ENCODE data around the gene RBMS1. TPM values are rescaled to one million over a fixed set of nuclear protein-coding genes. Genes with fewer than 3 reads are reported as not detected.

The RBMS1 gene
- total and polyA plus RNA-seq, 5 donors, result 41.7 to 73.5 (median 62.7) TPM

DNA sequence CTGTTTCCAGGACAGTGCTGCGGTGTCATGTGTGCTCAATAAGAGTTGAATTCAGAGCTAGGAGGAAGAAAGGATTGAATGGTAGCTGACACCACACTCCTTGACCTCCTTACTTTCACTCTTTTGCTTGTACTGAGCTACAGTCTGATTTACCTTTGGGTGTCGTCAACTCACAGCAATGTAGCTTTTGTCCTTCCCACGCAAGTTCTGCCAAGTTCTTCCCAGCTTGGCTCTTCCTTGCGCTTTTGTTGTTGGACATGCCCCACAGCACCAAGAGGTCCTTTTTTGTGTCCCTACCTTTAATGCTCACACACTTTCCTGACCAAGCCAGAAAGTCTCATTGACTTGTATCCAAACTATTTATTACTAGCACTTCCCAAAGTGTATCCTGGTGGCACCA is 255.2 kb downstream of the RBMS1 start:
- intact Hi-C loops (cut with DNase I), result no loop called here
- Histone ChIP-seq H3K27me3 (ENCODE audit: control insufficient read depth, insufficient read depth) (no peaks in the 10 kb centered on the region), H3K27ac (ENCODE audit: low read length) (no peak overlapping the region), H3K4me3 (ENCODE audit: low read length) (no peak overlapping the region), H3K4me1 (ENCODE audit: control insufficient read depth, insufficient read depth, low read length) (peaks cover 5% of the 10 kb centered on the region), H3K9me3 (ENCODE audit: control insufficient read depth, low read length) (no peaks in the 10 kb centered on the region)
- 82% methylated on average over 4 of the region's 4 CpGs for WGBS
- ATAC-seq (no peak), DNase-seq (no peak)

DNA sequence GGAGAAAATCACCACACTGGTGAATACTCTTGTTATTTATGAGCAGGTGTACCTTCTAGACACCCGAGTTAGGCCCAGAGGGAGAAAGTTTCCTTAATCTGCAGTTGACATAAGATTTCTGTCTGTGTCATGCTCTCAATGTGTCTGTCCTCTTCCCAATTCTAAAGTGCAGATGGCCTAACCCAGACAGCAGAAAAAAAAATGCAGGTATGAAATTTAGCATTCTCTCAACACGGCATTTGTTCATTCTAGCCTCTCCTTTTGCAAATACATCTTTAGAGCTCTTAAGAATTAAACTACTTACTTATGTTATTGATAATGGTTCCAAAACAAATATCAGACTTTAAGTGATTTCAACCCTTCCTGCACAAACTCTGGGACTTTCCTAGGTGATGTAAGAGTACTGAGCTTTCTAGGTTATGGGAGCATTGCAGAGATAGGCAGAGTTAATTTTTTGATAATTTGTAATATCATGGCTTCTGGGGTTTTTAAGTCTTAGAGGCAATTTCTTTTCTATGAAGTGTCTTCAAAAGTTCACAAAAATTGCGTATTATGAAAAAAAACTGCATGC is 260.6 kb downstream of the RBMS1 start:
- WGBS, result 90% methylated on average over 3 of the region's 3 CpGs
- intact Hi-C loops (cut with DNase I), result no loop called here
- Histone ChIP-seq H3K27me3 (ENCODE audit: control insufficient read depth, insufficient read depth) (no peaks in the 10 kb centered on the region), H3K9me3 (ENCODE audit: control insufficient read depth, low read length) (no peaks in the 10 kb centered on the region), H3K4me1 (ENCODE audit: control insufficient read depth, insufficient read depth, low read length) (no peaks in the 10 kb centered on the region), H3K27ac (ENCODE audit: low read length) (no peak overlapping the region), H3K4me3 (ENCODE audit: low read length) (no peak overlapping the region)
- no peak for ATAC-seq
- no peak for DNase-seq

GRCh38 chr2:160229591-160229990 is 264.0 kb downstream of the RBMS1 start:
- no peak overlapping the region for H3K27ac ChIP-seq (ENCODE audit: low read length)
- H3K9me3 ChIP-seq (ENCODE audit: control insufficient read depth, low read length), result no peaks in the 10 kb centered on the region
- intact Hi-C loops (cut with DNase I), result no loop called here
- 89% methylated on average over 1 of the region's 1 CpG for WGBS
- no peak for DNase-seq
- no peak overlapping the region for H3K4me3 ChIP-seq (ENCODE audit: low read length)
- H3K4me1 ChIP-seq (ENCODE audit: control insufficient read depth, insufficient read depth, low read length), result peaks cover 3% of the 10 kb centered on the region
- peak in 1 of 2 donors; percentile 70 for ATAC-seq
- no peaks in the 10 kb centered on the region for H3K27me3 ChIP-seq (ENCODE audit: control insufficient read depth, insufficient read depth)

DNA sequence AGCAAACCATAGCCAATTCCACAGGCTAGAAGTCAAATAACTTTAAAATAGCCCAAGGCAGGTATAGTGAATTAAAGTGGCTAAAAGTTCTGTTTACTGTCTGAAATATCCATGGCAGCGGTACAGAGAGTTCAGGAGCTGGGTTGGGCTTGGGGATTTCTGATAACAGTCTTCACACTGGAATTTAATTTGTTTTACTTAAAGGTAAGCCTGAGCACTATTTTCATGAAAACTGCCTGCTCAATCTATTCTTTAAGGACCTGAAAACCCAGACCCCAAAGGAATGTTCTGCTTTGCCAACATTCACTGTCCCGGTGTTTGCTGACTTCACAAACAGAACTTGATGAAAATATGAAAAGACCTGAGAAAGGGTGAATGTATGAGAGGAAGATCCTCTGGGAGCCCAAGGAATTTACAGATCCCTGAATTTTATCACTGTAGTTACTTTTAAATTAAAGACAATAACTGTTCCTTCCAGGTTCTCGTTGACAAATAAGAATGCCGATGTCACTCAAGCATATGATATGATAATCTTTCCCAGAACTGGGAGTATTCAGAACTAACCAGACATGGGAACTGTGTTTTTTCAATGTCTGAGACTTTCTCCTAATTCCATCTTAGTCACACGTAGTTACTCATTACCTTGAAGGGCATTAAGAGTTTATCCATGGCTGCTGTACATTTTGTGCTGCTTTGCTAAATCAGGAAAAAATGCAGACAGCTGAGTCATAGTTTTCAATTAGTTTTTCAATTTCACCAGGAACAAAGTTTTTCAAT is 265.3 kb downstream of the RBMS1 start:
- ATAC-seq (no peak), DNase-seq (no peak)
- intact Hi-C loops (cut with DNase I), result no loop called here
- no peaks in the 10 kb centered on the region for H3K27me3 ChIP-seq (ENCODE audit: control insufficient read depth, insufficient read depth)
- H3K4me3 ChIP-seq (ENCODE audit: low read length), result no peak overlapping the region
- 53% methylated on average over 5 of the region's 5 CpGs for WGBS
- H3K4me1 ChIP-seq (ENCODE audit: control insufficient read depth, insufficient read depth, low read length), result peaks cover 3% of the 10 kb centered on the region
- H3K27ac ChIP-seq (ENCODE audit: low read length), result no peak overlapping the region
- no peaks in the 10 kb centered on the region for H3K9me3 ChIP-seq (ENCODE audit: control insufficient read depth, low read length)

- Histone ChIP-seq H3K9me3 (ENCODE audit: control insufficient read depth, low read length) (no peaks in the 10 kb centered on the region), H3K27ac (ENCODE audit: low read length) (no peak overlapping the region), H3K4me1 (ENCODE audit: control insufficient read depth, insufficient read depth, low read length) (peaks cover 3% of the 10 kb centered on the region), H3K4me3 (ENCODE audit: low read length) (no peak overlapping the region), H3K27me3 (ENCODE audit: control insufficient read depth, insufficient read depth) (no peaks in the 10 kb centered on the region)
- WGBS, result 66% methylated on average over 5 of the region's 5 CpGs
- intact Hi-C loops (cut with DNase I), result no loop called here
- no peak for DNase-seq
- ATAC-seq, result peak in 1 of 2 donors; percentile 44
Measured at GRCh38 chr2:160227293-160227915, 266.2 kb downstream of the RBMS1 start.

DNA sequence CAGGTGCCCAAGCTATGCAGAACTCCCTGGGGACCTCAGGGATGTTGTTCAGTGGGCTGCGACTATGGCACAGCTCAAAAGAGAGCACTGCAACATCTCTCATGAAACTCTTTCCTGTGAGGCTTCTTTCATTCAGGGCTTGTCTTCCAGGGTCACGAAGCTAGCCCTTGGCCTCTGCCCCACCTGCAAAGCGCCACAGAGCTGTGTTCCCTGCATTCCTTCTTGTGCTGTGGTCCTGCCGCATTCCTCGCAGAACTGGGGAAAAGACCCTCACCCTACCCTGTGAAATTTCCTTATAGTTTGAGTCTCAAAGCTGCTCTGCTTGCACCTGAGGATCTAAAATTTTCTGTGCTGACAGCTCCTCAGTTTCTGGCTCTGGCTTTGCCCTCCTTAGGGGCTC is 267.2 kb downstream of the RBMS1 start:
- Histone ChIP-seq H3K9me3 (ENCODE audit: control insufficient read depth, low read length) (no peaks in the 10 kb centered on the region), H3K4me3 (ENCODE audit: low read length) (no peak overlapping the region), H3K27me3 (ENCODE audit: control insufficient read depth, insufficient read depth) (no peaks in the 10 kb centered on the region), H3K4me1 (ENCODE audit: control insufficient read depth, insufficient read depth, low read length) (peaks cover 5% of the 10 kb centered on the region), H3K27ac (ENCODE audit: low read length) (no peak overlapping the region)
- DNase-seq, result no peak
- ATAC-seq, result no peak
- intact Hi-C loops (cut with DNase I), result no loop called here
- 85% methylated on average over 5 of the region's 5 CpGs for whole genome bisulfite sequencing

GRCh38 chr2:160225722-160226121 is 267.9 kb downstream of the RBMS1 start:
- peaks cover 5% of the 10 kb centered on the region for H3K4me1 ChIP-seq (ENCODE audit: control insufficient read depth, insufficient read depth, low read length)
- H3K27ac ChIP-seq (ENCODE audit: low read length), result no peak overlapping the region
- H3K27me3 ChIP-seq (ENCODE audit: control insufficient read depth, insufficient read depth), result no peaks in the 10 kb centered on the region
- ATAC-seq (no peak), DNase-seq (no peak)
- WGBS, result 85% methylated on average over 4 of the region's 4 CpGs
- no peaks in the 10 kb centered on the region for H3K9me3 ChIP-seq (ENCODE audit: control insufficient read depth, low read length)
- H3K4me3 ChIP-seq (ENCODE audit: low read length), result no peak overlapping the region
- intact Hi-C loops (cut with DNase I), result no loop called here

- H3K9me3 ChIP-seq (ENCODE audit: control insufficient read depth, low read length), result no peaks in the 10 kb centered on the region
- 85% methylated on average over 3 of the region's 3 CpGs for WGBS
- intact Hi-C loops (cut with DNase I), result no loop called here
- no peaks in the 10 kb centered on the region for H3K27me3 ChIP-seq (ENCODE audit: control insufficient read depth, insufficient read depth)
- H3K27ac ChIP-seq (ENCODE audit: low read length), result no peak overlapping the region
- H3K4me1 ChIP-seq (ENCODE audit: control insufficient read depth, insufficient read depth, low read length), result peaks cover 5% of the 10 kb centered on the region
- no peak for DNase-seq
- no peak for ATAC-seq
- no peak overlapping the region for H3K4me3 ChIP-seq (ENCODE audit: low read length)
Measured at GRCh38 chr2:160224507-160224906, 269.1 kb downstream of the RBMS1 start.

DNA sequence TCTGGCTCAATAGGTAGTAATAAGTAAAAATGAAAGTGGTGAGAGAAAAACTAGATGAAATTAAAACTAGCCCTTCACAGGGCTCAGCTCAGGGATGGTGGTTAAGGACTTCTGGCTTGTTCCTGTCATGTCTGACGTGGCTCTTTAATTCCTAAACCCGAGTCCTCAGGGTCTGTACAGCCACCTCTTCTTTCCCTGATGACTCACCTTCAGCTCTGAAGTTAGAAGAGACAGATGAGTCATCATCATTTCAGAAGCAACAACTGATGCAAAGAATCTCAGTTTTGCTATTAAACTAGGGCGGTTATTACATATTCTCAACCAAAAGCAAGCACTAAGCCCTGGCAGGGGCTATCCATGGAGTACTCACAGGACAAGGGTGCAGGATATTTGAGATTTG is 269.5 kb downstream of the RBMS1 start:
- intact Hi-C loops (cut with DNase I), result no loop called here
- no peak overlapping the region for H3K27ac ChIP-seq (ENCODE audit: low read length)
- ATAC-seq (peak in 1 of 2 donors; percentile 4), DNase-seq (no peak)
- no peaks in the 10 kb centered on the region for H3K9me3 ChIP-seq (ENCODE audit: control insufficient read depth, low read length)
- H3K27me3 ChIP-seq (ENCODE audit: control insufficient read depth, insufficient read depth), result no peaks in the 10 kb centered on the region
- no peak overlapping the region for H3K4me3 ChIP-seq (ENCODE audit: low read length)
- WGBS, result 86% methylated on average over 3 of the region's 3 CpGs
- peaks cover 5% of the 10 kb centered on the region for H3K4me1 ChIP-seq (ENCODE audit: control insufficient read depth, insufficient read depth, low read length)

- DNase-seq (no peak), ATAC-seq (no peak)
- Histone ChIP-seq H3K4me3 (ENCODE audit: low read length) (no peak overlapping the region), H3K4me1 (ENCODE audit: control insufficient read depth, insufficient read depth, low read length) (peaks cover 5% of the 10 kb centered on the region), H3K9me3 (ENCODE audit: control insufficient read depth, low read length) (no peaks in the 10 kb centered on the region), H3K27me3 (ENCODE audit: control insufficient read depth, insufficient read depth) (no peaks in the 10 kb centered on the region), H3K27ac (ENCODE audit: low read length) (no peak overlapping the region)
- WGBS, result 87% methylated on average over 3 of the region's 3 CpGs
- intact Hi-C loops (cut with DNase I), result no loop called here
Measured at GRCh38 chr2:160223560-160223959, 270.0 kb downstream of the RBMS1 start.

- DNase-seq, result no peak
- Histone ChIP-seq H3K9me3 (ENCODE audit: control insufficient read depth, low read length) (no peaks in the 10 kb centered on the region), H3K27ac (ENCODE audit: low read length) (no peak overlapping the region), H3K4me1 (ENCODE audit: control insufficient read depth, insufficient read depth, low read length) (peaks cover 5% of the 10 kb centered on the region), H3K27me3 (ENCODE audit: control insufficient read depth, insufficient read depth) (no peaks in the 10 kb centered on the region), H3K4me3 (ENCODE audit: low read length) (no peak overlapping the region)
- no peak for ATAC-seq
- 87% methylated on average over 7 of the region's 7 CpGs for WGBS
- intact Hi-C loops (cut with DNase I), result no loop called here
Measured at GRCh38 chr2:160222546-160223283, 270.9 kb downstream of the RBMS1 start.

Data from right cardiac atrium (tissue), 5 donors.